Measurements from ENCODE around the gene GLMN. TPM values are rescaled to one million over a fixed set of nuclear protein-coding genes. Genes with fewer than 3 reads are reported as not detected.

Gene GLMN
- total RNA-seq, 6 experiments from 2014 or later, result 1.6 to 3.6 (median 2.5) TPM

DNA sequence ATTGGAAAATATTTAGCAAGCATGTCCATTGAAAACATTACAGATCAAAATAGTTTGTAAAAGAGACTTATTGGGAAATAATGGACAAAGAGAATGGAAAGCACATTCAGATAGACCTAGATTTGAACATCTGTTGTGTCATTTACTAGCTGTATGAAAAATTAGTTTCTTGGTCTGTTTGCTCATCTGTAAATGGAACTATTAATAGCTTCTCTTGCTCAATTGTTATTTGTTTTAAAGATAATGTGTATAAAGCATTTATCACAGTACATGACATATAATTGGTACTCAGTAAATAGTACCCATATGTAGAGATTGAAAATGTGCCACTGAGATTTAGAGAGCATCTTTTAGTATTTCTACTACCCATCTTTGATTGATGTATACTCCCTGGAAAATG is 26.0 kb upstream of the GLMN start:
- intact Hi-C loops (cut with DNase I), result no loop called here
- ATAC-seq, result no peak
- TF ChIP-seq, protein P1, sequence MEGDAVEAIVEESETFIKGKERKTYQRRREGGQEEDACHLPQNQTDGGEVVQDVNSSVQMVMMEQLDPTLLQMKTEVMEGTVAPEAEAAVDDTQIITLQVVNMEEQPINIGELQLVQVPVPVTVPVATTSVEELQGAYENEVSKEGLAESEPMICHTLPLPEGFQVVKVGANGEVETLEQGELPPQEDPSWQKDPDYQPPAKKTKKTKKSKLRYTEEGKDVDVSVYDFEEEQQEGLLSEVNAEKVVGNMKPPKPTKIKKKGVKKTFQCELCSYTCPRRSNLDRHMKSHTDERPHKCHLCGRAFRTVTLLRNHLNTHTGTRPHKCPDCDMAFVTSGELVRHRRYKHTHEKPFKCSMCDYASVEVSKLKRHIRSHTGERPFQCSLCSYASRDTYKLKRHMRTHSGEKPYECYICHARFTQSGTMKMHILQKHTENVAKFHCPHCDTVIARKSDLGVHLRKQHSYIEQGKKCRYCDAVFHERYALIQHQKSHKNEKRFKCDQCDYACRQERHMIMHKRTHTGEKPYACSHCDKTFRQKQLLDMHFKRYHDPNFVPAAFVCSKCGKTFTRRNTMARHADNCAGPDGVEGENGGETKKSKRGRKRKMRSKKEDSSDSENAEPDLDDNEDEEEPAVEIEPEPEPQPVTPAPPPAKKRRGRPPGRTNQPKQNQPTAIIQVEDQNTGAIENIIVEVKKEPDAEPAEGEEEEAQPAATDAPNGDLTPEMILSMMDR (IDR thresholded peaks at IDR 0.05), result no peak
- TF ChIP-seq POLR2A (IDR thresholded peaks at IDR 0.05), result no peak
- H3K4me3 ChIP-seq, result no peak overlapping the region
- no peaks in the 10 kb centered on the region for H3K4me1 ChIP-seq
- peaks cover 0 to 5% (median 0%) of the 10 kb centered on the region in 4 donors for H3K9me3 ChIP-seq
- no peak for DNase-seq
- no peak overlapping the region for H3K27ac ChIP-seq
- peaks cover 0 to 17% (median 5%) of the 10 kb centered on the region in 4 donors for H3K36me3 ChIP-seq
- H3K27me3 ChIP-seq, result no peaks in the 10 kb centered on the region

DNA sequence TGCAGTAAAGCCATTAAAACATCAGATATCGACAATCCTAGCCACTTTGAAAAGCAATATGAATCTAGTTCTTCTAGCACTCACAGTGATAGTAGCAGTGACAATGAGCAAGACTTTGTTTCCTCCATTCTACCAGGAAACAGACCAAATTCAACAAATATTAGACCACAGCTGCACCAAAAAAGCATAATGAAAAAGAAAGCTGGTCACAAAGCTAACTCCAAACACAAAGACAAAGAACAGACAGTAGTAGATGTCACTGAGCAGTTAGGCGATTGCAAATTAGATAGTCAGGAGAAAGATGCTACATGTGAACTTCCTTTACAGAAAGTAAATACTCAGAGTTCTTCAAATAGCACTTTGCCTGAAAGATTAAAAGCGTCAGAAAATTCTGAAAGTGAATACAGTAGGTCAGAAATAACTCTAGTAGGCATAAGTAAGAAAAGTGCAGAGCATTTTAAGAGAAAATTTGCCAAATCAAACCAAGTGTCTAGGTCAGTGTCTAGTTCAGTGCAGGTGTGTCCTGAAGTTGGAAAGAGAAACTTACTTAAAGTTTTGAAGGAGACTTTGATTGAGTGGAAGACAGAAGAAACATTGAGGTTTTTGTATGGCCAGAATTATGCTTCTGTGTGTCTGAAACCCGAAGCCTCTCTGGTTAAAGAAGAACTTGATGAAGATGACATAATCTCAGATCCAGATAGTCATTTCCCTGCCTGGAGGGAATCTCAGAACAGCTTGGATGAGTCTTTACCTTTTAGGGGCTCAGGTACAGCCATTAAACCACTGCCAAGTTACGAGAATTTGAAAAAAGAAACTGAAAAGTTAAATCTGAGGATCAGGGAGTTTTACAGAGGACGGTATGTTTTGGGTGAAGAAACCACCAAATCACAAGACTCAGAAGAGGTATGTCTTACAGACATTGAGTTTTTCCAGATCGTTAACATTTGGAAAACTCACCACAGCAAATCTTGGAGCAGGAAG is 25.0 kb upstream of the GLMN start:
- no peak for ATAC-seq
- no peaks in the 10 kb centered on the region for H3K4me1 ChIP-seq
- 76% methylated on average over 7 of the region's 7 CpGs for WGBS (ENCODE audit: insufficient coverage, low coverage, low lambda C conversion rate, missing lambda C conversion rate)

DNA sequence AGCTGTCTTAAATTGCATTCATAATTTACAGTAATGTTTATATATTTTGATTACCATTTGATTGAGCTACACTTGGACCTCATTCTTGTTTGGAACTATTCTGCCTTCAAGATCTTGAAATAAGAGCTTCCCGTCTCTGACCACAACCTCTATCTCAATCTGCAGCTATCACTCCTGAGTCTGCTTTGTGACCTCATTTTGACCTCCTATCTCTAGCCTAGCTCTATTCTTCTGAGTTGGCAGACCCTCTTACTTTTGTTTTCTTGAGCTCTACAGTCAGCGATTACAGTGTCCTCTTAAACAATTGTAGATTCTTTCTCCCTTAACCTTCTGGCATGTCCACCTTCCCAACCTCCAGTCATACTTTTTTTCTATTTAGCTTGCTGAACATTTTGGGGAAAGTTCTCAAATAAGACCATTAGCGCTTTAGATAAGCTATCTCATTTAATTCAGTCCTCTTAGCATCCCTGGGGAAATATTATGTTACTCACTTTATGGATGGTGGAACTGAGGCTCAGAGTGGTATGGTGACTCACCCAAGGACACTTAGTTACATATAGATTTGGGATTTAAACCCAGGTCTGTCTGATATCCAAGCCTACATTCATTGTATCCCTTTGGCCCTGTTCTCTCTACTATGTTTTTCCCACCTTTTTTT is 19.2 kb upstream of the GLMN start:
- peak; percentile 47 to 80 (median 72) for ATAC-seq
- no peak for TF ChIP-seq POLR2A (IDR thresholded peaks at IDR 0.05)
- TF ChIP-seq, protein P1 (IDR thresholded peaks at IDR 0.05), result no peak
- Histone ChIP-seq H3K27ac (no peak overlapping the region), H3K9me3 (no peaks in the 10 kb centered on the region), H3K4me1 (no peaks in the 10 kb centered on the region), H3K27me3 (no peaks in the 10 kb centered on the region), H3K4me3 (no peak overlapping the region), H3K36me3 (peaks cover 0 to 3% (median 0%) of the 10 kb centered on the region in 4 donors)
- WGBS (ENCODE audit: insufficient coverage, low coverage, low lambda C conversion rate, missing lambda C conversion rate), result 70% methylated on average over 3 of the region's 3 CpGs
- no peak for DNase-seq
- intact Hi-C loops (cut with DNase I), result no loop called here

More for the DNA sequence above, 25.0 kb upstream of the GLMN start:
- Histone ChIP-seq H3K27me3 (no peaks in the 10 kb centered on the region), H3K36me3 (peaks cover 0 to 17% (median 5%) of the 10 kb centered on the region in 4 donors), H3K9me3 (peaks cover 0 to 5% (median 0%) of the 10 kb centered on the region in 4 donors), H3K27ac (no peak overlapping the region), H3K4me3 (no peak overlapping the region)
- TF ChIP-seq, protein P1 (IDR thresholded peaks at IDR 0.05), result no peak
- intact Hi-C loops (cut with DNase I), result no loop called here
- no peak for DNase-seq

DNA sequence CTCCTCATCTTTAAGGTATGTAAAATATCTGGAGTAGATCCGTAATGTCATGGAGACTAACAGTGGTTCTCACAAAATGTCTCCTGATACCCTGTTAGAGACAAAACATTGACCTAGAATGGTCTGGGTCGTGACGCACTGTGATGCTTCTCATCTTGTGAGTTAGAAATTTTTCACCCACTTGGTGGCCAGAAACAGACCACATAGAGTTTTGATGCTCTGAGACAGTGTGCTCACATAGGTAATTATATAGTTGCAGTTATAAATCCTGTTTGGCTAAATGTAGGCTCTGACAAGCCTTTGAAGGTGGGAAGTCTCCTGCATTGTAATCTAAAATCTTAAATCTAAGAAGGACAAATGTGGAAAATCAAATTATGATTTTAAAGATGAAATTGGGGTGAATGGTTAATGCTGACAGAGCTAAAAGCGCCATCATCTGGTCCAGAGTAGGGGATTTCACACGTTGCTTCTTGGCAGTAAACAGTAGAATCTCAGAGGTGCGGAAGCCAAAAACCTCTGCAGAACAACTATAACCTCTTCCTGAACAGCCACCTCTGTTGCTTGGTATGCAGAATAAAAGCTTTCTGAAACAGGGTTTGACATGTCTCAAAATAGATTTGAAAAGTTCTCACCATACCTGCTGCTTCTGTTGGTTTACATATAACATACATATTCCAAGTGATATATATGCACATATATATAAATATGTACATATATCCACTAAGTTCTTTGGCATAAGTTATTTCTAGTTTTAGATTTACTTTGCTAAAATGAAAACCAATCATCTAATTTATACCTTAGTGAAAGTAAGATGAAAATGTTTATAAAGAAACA is 17.2 kb upstream of the GLMN start:
- Histone ChIP-seq H3K4me3 (no peak overlapping the region), H3K27me3 (no peaks in the 10 kb centered on the region), H3K27ac (no peak overlapping the region), H3K4me1 (no peaks in the 10 kb centered on the region), H3K9me3 (no peaks in the 10 kb centered on the region), H3K36me3 (peaks cover 0 to under 1% (median 0%) of the 10 kb centered on the region in 4 donors)
- DNase-seq (no peak), ATAC-seq (peak in 2 of 4 donors; percentile 28 to 47)
- TF ChIP-seq, protein P1 (IDR thresholded peaks at IDR 0.05), result no peak
- TF ChIP-seq POLR2A (IDR thresholded peaks at IDR 0.05), result no peak
- WGBS (ENCODE audit: insufficient coverage, low coverage, low lambda C conversion rate, missing lambda C conversion rate), result 67% methylated on average over 6 of the region's 6 CpGs
- intact Hi-C loops (cut with DNase I), result no loop called here

All from right lobe of liver (tissue), 6 donors.